ENCODE results near the gene KPNA6. TPM values are rescaled to one million over a fixed set of nuclear protein-coding genes. Genes with fewer than 3 reads are reported as not detected.

KPNA6 gene
- total RNA-seq, 1 experiment from 2014 or later, result 45.8 TPM

GRCh38 chr1:32208469-32208868 lies 100.6 kb downstream of the KPNA6 start:
- Histone ChIP-seq H4K20me1 (ENCODE audit: low read length) (no peaks in the 10 kb centered on the region), H3K4me2 (ENCODE audit: low read length) (no peak overlapping the region), H3K9me2 (replicated peaks; ENCODE audit: low read length) (no peaks in the 10 kb centered on the region), H3K36me3 (ENCODE audit: low read depth, low read length) (peaks cover 5% of the 10 kb centered on the region; the same call in 1 of the 2 replicates), H3K9me3 (ENCODE audit: low read length) (no peaks in the 10 kb centered on the region), H3K4me3 (ENCODE audit: low read length) (no peak overlapping the region), H2AFZ (ENCODE audit: low read length) (no peak overlapping the region), H3K27ac (ENCODE audit: low read length) (no peak overlapping the region), H3K79me2 (ENCODE audit: low read length) (peaks cover 18% of the 10 kb centered on the region), H3K9ac (ENCODE audit: low read length) (no peak overlapping the region), H3K27me3 (ENCODE audit: low read length) (no peaks in the 10 kb centered on the region), H3F3A (ENCODE audit: low read length, unreplicated experiment) (no peaks in the 10 kb centered on the region), H3K4me1 (ENCODE audit: insufficient read depth, low read length) (peaks cover 22% of the 10 kb centered on the region)
- no TSS peak for BruUV-seq (replicated peaks)
- ATAC-seq (no peak), DNase-seq (no peak)
- intact Hi-C loops (cut with micrococcal nuclease), result no loop called here
- ChIA-PET CTCF (no interaction called here), POLR2A (ENCODE audit: unreplicated experiment) (no interaction called here)
- TF ChIP-seq EZH2 (IDR thresholded peaks at IDR 0.05; ENCODE audit: low read length, unreplicated experiment) (no peak), EZH2phosphoT487 (IDR thresholded peaks at IDR 0.05; ENCODE audit: borderline replicate concordance, low read length) (no peak), CTCF (conservative IDR thresholded peaks at IDR 0.05; ENCODE audit: low read depth, low read length) (no peak)

GRCh38 chr1:32208891-32209328 lies 101.1 kb downstream of the KPNA6 start, which contains the start of gene DCDC2B:
DCDC2B (plus strand) TSS chr1:32209089; CDS start chr1:32209094, 5 bp downstream.
- intact Hi-C loops (cut with micrococcal nuclease), result no loop called here
- Histone ChIP-seq H3K79me2 (ENCODE audit: low read length) (peaks cover 18% of the 10 kb centered on the region), H3K4me2 (ENCODE audit: low read length) (no peak within 1 kb of the TSS), H3F3A (ENCODE audit: low read length, unreplicated experiment) (no peaks in the 10 kb centered on the region), H3K9me2 (replicated peaks; ENCODE audit: low read length) (no peaks in the 10 kb centered on the region), H3K9ac (ENCODE audit: low read length) (no peak within 1 kb of the TSS), H3K4me1 (ENCODE audit: insufficient read depth, low read length) (peaks cover 19% of the 10 kb centered on the region; the same call in 1 of the 2 replicates), H3K27ac (ENCODE audit: low read length) (no peak within 1 kb of the TSS), H4K20me1 (ENCODE audit: low read length) (no peaks in the 10 kb centered on the region), H3K4me3 (ENCODE audit: low read length) (no peak within 1 kb of the TSS), H2AFZ (ENCODE audit: low read length) (no peak within 1 kb of the TSS), H3K36me3 (ENCODE audit: low read depth, low read length) (peaks cover 5% of the 10 kb centered on the region; the same call in 1 of the 2 replicates), H3K27me3 (ENCODE audit: low read length) (no peaks in the 10 kb centered on the region), H3K9me3 (ENCODE audit: low read length) (no peaks in the 10 kb centered on the region)
- ATAC-seq (peak; percentile 9), DNase-seq (peak; percentile 74)
- TF ChIP-seq CTCF (conservative IDR thresholded peaks at IDR 0.05; ENCODE audit: low read depth, low read length) (no peak), EZH2 (IDR thresholded peaks at IDR 0.05; ENCODE audit: low read length, unreplicated experiment) (no peak), EZH2phosphoT487 (IDR thresholded peaks at IDR 0.05; ENCODE audit: borderline replicate concordance, low read length) (no peak)
- POLR2A ChIA-PET (ENCODE audit: unreplicated experiment), result no interaction called here
- CTCF ChIA-PET, result no interaction called here
- no TSS peak for BruUV-seq (replicated peaks)
